NOMO-1 (cell line): Measurements from ENCODE around the gene GLTP.
A peak's percentile ranks its signal among the peaks of the same experiment; 100 is the strongest.
"Not testable (repeated sequence)": the region's sequence is repeated elsewhere in the genome, so short reads cannot be mapped to it uniquely, and the experiment has no call there.

ENCODE experiments used
- DNase-seq, 2 experiments: peaks; one replicate each; lab custom pipeline; 2025; ENCODE audit not compliant: unreplicated experiment in 2 of 2; lab: John Stamatoyannopoulos, UW

Gene GLTP

GRCh38 chr12:109880043-109880931 is at the start of gene GLTP:
Gene GLTP (minus strand): TSS chr12:109880541. CDS start chr12:109880374, 167 bp downstream.
- DNase-seq, result peak; percentile 81 to 92

GRCh38 chr12:109929326-109929725 is 49.0 kb upstream of the GLTP start:
- not testable (repeated sequence) for DNase-seq

GRCh38 chr12:109928058-109928656 is 47.8 kb upstream of the GLTP start:
- DNase-seq, result no peak

- peak in 1 of 2 experiments; percentile 17 for DNase-seq
These were observed 47.3 kb upstream of the GLTP start for GRCh38 chr12:109927622-109928021.

- no peak for DNase-seq
These were observed 46.3 kb upstream of the GLTP start for GRCh38 chr12:109926488-109927210.

- no peak for DNase-seq
These were observed 45.7 kb upstream of the GLTP start for GRCh38 chr12:109926016-109926415.

- no peak for DNase-seq
These were observed 45.0 kb upstream of the GLTP start for GRCh38 chr12:109925185-109925840.

- DNase-seq, result no peak
These were observed 43.3 kb upstream of the GLTP start for GRCh38 chr12:109923481-109924245.

- no peak for DNase-seq
These were observed 42.7 kb upstream of the GLTP start for GRCh38 chr12:109923038-109923437.

- DNase-seq, result no peak
These were observed 41.6 kb upstream of the GLTP start for GRCh38 chr12:109921982-109922381.

GRCh38 chr12:109920261-109920780 is 40.0 kb upstream of the GLTP start:
- DNase-seq, result no peak

- no peak for DNase-seq
These were observed 39.1 kb upstream of the GLTP start for GRCh38 chr12:109919456-109919855.

GRCh38 chr12:109916045-109916444 is 35.7 kb upstream of the GLTP start:
- no peak for DNase-seq

GRCh38 chr12:109915171-109916040 is 35.1 kb upstream of the GLTP start:
- DNase-seq, result no peak

- DNase-seq, result no peak
These were observed 34.1 kb upstream of the GLTP start for GRCh38 chr12:109914461-109914860.

- DNase-seq, result no peak
These were observed 32.5 kb upstream of the GLTP start for GRCh38 chr12:109912855-109913321.

- DNase-seq, result no peak
These were observed 30.6 kb upstream of the GLTP start for GRCh38 chr12:109910969-109911348.

- no peak for DNase-seq
These were observed 30.1 kb upstream of the GLTP start for GRCh38 chr12:109910254-109910968.
